GM12873 (cell line): ENCODE measurements around the gene DOC2B.

Source experiments
- CTCF ChIP-seq: IDR thresholded peaks from 2 replicates; pipeline ENCODE4 v1.5.1; 2012; ENCODE audit warnings: low read depth, mild to moderate bottlenecking, moderate library complexity, low read length, control low read depth; ENCODE audit not compliant: insufficient read depth; ENCODE audit errors: missing control alignments

Gene DOC2B

DNA sequence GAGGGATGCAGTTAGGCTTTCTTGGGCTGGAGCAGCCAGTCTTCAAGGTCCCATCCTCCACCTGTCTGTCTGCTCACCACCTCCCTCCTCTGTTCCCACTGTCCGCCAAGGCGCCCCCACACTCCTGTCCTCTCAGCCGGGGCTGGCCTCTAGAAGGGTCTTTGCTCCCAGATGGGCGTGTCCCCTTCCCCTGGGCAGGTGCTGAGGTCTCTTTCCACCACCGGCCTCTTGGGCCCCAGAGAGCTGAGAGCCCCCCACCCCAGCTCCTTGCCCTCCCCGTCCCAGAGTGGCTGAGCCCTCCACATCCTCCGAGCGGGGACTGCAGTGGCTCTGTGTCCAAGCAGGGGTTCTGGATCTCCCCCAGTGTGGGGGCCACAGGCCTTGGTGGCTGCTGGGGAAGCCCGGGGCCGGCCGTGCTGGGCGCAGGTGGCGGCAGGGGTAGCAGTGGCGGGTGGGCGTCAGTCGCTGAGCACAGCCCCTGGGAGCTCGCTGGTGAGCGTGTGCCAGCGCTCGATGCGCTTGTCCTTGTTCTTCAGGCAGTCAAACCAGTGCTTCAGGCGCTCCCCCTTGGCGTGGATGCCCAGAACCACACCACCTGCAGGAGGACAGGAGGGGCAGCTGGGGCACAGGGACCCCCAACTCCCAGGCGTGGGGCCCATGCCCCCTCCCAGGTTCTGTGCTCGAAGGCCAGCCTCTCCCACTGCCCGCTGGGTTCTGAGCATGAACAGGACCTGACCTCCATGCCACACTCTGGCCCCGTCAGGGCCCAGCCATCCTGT, 34.3 kb downstream of the DOC2B start:
- no peak for TF ChIP-seq CTCF

- TF ChIP-seq CTCF = no peak
Measured at GRCh38 chr17:146546-146945, 34.9 kb downstream of the DOC2B start.

DNA sequence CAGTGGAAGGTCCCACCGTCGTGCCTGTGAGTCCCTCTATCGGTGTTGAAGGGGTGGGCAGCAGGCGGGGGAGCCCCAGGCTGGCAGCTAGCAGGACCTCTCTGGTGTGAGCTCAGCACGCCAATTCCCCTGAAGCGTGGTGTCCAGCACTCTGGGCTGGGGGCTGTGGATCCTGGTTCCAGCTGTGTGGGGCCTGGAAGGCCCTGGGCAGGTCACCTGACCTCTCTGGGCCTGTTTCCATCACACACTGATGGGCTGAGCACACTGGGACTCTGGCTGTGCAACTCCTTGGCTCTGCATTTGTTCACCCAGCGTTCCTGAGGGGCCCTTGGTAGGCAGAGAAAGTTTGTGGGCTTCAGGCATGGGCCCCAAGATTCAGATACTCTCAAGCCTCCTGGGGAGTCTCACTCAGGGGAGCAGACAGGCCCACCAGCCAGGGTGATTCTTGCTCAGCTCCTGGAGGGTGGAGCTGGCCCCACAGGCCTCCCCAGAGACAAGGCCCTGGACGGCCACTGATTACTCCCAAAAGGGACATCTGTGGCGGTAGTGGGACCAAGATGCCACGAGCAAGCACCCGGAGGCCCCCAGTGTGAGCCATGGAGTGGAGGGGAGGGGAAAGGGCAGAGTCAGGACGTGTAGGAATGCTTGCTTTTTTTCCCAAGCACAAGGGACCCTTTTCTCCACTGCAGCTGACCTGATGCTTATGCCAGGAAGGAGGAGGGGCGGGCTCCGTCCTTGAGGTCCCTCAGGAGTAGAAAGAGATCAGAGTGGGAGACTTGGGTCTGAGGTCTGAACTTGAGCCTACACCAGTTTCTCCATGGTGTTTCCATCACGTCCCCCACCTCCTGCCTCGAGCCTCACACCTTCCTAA, 35.5 kb downstream of the DOC2B start:
- TF ChIP-seq CTCF = no peak

DNA sequence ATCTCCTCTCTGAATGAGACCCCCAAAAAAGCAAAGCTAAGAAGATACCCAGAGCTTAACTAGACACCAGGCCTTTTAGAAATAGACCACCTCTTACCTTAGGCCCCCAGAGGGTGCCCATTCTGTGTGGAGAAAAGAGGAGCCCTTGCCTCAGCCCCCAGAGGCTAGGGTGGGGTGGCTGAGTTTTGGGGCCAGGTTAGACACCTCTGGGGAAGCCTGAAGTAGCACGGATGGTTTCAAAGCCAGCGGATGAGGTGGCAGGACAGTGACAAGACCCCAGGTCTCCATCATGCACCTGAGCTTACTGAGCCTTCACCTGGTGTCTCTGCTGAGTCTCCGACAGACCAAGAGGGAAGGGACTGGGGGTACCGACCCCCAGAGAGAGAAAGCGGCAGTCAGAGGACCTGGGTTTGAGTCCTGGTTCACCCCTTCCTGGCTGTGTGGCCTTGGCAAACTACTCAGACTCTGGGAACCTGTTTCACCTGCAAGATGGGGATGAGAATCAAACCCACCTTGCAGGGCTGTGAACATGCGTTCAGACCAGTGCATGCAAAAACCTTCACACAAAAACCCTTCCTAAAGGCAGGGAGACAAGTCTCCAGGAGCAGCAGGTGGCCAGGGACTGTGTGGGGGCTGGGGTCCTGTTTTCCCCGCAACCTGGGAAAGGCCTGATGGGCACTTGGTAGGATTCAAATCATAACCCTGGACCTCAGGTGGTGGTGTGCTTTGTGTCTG, 36.3 kb downstream of the DOC2B start:
- TF ChIP-seq CTCF = no peak

- peak; percentile 77 for TF ChIP-seq CTCF
Measured at GRCh38 chr17:143785-144281, 37.6 kb downstream of the DOC2B start.

DNA sequence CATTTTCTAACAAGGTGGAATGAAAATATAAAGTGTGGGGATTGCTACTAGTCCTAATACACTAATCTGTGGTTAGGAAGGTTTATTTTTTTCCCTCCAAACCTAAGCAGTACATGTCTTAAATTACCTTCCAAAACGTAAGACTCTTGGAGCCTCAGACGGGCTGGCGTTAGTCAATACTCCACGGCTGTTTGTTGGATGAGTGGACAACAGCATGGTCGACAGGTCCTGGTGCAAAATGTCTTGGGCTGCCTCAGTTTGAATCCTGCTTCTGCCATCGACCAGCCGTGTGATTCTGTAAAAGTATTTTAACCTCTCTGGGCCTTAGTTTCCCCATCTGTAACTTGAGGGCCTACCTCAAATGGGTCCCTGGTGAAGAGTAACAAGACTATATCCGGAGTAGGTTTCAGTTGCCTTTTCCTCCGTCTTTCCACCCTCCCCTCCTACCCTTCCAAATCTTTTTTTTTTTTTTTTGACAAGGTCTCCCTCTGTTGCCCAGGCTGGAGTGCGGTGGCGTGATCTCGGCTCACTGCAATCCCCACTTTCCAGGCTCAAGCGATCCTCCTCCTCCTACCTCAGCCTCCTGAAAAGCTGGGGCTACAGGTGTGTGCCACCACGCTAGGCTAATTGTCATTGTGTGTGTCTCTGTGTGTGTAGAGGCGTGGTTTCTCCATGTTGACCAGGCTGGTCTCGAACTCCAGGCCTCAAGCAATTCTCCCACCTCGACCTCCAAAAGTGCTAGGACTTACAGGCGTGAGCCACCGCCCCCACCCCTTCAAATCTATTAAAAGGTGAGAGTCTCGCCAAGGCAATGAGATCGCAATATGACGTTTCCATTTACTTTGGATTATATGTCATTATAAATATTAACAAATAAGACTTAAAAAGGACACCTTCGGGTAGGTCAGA, 38.3 kb downstream of the DOC2B start:
- TF ChIP-seq CTCF = no peak
